ENCODE data around the gene FYN.

- TF ChIP-seq REST (IDR thresholded peaks at IDR 0.05; ENCODE audit: low read depth) (no peak), POLR2A (IDR thresholded peaks at IDR 0.05; ENCODE audit: borderline replicate concordance, extremely low read depth, insufficient read depth, insufficient read length) (no peak)
Measured at GRCh38 chr6:111713811-111714210, 159.4 kb downstream of the FYN start.
